ENCODE data around the gene NOTUM.
"Not testable (repeated sequence)": the region's sequence is repeated elsewhere in the genome, so short reads cannot be mapped to it uniquely, and the experiment has no call there.

Gene NOTUM

GRCh38 chr17:81922566-81923301 is 38.3 kb downstream of the NOTUM start:
- no peak for DNase-seq

DNA sequence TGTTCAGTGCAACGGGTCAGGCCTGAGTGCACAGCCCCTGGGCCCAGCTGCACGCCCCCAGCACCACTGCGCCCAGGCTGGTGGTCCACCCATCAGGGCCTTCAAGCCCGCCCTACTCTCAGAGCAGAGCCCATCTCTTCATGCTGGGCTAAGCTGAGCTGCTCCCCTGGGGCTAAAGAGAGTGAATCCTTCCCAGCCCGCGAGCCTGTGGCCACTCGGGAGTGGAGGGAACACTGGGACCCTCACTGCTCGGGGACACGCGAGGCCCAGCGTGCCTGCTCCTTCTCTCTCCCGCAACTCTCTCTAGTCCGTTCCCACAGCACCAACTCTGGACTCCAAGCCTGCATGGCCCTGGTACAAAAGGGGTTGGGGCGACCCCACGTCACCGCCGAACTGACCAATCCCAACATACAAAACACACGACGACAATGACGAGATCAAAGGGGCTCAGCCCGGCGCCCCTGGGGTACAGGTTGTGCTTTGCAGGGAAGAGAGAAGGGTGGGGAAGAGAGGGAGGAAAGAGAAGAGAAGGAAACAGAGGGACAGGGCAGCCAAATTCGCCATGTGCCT is 38.9 kb downstream of the NOTUM start:
- DNase-seq = no peak

GRCh38 chr17:81921537-81921862 is 39.5 kb downstream of the NOTUM start:
- DNase-seq = no peak

- DNase-seq = no peak
Measured at GRCh38 chr17:81920612-81921536, 40.1 kb downstream of the NOTUM start.

DNA sequence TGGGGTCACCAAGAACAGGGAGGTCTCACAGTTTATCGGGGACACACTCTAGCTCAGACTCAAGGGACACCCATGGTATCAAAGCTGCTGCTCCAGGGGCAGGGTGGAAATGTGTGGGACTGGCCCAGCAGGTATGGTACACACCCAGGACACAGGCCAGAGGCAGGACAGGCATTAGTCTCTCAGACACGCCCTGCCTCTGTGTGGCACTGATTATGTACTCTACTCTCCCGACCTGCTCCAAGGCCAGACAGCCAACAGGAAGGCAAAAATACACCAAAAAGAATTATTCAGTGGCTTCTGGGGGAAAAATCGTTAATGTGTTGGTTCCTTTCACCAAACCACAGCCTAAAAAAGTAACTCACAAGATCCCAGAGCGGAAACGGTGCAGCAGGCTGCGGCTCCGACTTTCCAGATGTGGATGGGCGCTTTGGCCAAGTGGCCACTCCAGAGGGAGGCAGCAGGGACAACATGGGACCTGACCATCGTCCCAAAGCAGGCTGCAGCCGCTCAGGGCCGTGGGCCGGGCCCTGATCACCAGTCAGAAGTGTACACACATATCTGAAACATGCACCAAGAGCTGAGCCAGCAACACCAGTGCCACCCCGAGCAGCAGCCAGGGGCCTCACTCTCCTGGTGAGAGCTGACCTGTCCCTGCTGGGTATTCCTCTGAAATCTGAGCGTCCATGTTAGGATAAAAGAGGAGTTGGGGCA is 42.0 kb downstream of the NOTUM start:
- DNase-seq = no peak

GRCh38 chr17:81918333-81918669 is 42.7 kb downstream of the NOTUM start:
- not testable (repeated sequence) for DNase-seq

- DNase-seq = peak; percentile 86
Measured at GRCh38 chr17:81917565-81918332, 43.2 kb downstream of the NOTUM start, which contains the start of gene SIRT7. Gene SIRT7 (minus strand): TSS chr17:81918176. CDS start chr17:81918131, 45 bp downstream.

DNA sequence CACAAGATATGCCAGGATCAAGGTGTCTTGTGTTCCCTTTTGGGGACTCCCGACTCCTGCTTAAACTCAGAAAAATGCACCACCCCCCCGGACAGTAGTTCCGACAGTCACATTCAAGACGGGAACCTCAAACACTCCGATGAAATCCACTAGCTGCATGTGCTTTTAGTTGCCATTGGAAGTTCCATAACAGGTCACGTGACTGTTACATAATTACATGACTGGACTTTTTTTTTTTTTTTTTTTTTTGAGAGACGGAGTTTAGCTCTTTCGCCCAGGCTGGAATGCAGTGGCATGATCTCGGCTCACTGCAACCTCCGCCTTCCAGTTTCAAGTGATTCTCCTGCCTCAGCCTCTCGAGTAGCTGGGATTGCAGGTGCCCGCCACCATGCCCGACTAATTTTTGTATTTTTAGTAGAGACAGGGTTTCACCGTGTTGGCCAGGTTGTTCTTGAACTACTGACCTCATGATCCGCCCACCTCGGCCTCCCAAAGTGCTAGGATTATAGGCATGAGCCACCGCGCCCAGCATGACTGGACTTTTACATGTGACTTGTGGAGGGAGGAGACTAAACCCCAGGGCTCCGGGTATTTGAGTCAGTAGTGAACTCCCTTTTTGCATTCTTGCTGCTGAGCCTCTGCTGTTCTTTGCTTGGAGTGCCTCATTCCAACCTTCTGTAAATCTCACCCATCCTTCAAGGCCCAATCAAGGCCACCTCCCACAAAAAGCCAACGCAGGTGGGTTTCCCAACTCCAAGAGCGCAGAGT is 44.6 kb downstream of the NOTUM start:
- DNase-seq = no peak

GRCh38 chr17:81915331-81915730 is 45.7 kb downstream of the NOTUM start:
- DNase-seq = no peak

DNA sequence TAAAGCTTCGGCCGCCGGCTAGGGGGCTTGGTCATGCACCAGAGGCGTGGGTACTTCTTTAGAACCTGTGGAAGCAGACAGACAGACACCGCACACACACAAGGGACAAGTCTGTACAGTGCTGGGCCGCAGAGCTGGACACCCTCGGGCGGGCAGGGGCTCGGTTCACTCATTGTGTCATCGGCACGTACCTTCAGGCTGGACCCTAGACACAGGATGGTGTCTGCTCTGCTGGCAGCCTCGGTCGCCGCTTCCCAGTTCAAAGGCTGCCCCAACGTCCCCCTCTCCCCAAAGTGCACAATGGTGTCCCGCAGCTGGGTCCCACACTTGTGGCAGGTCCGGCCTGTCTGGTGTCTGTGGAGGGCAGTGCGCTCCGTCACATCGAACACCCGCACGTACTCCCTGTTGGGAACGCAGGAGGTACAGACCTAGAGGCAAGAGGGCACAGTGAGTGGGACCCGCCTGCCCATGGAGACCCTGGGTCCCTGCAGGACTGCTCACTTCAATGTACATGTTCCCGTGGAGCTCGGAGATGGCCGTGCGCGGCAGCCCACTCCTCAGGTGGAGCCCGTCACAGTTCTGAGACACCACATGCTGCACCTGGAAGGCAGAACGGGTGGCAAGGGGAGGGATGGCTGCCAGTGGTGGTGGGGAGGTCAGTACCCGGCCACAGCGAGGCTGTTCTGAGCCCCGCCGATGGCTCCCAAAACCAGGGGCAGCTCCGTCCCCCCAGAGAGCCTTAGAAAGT is 46.7 kb downstream of the NOTUM start:
- no peak for DNase-seq

GRCh38 chr17:81913394-81914102 is 47.4 kb downstream of the NOTUM start:
- DNase-seq = no peak

GRCh38 chr17:81912441-81913309 is 48.3 kb downstream of the NOTUM start:
- DNase-seq = no peak

GRCh38 chr17:81911969-81912368 is 49.0 kb downstream of the NOTUM start:
- DNase-seq = no peak

- DNase-seq = peak; percentile 91
Measured at GRCh38 chr17:81911277-81911961, 49.6 kb downstream of the NOTUM start, which contains the start of gene PCYT2. Gene PCYT2 (minus strand): TSS chr17:81911399. CDS start chr17:81911355, 44 bp downstream.

DNA sequence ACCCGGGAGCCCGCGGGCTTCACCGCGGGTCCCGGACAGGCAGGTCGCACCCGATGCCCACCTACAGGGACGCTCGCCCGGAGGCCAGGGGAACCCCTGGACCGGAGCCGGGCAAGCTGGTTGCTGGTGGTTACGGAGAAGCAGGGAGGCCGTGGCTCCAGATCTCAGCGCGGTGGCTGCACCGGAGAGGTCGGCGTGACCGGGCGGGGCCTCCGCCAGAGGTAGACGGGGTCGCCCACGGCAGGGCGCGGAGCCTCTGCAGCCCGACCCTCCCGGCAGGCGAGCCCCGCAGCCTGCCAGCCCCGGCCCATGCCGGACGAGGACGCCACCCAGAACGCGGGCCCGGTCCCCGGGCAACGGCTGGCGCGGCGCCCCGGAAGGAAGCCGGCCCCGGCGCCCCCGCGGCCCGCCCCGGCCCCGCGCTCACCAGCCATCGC is 50.1 kb downstream of the NOTUM start:
- DNase-seq = no peak

GRCh38 chr17:81909966-81910839 is 50.8 kb downstream of the NOTUM start:
- no peak for DNase-seq

- no peak for DNase-seq
Measured at GRCh38 chr17:81909231-81909630, 51.8 kb downstream of the NOTUM start.

Data from CD4-positive, alpha-beta T cell treated with Interferon gamma for 1 hour (primary cell).